ENCODE data around the gene STEAP4. TPM values are rescaled to one million over a fixed set of nuclear protein-coding genes. Genes with fewer than 3 reads are reported as not detected.

The STEAP4 gene
- polyA plus RNA-seq, 4 donors, result 0.22 to 5.7 (median 0.43) TPM

DNA sequence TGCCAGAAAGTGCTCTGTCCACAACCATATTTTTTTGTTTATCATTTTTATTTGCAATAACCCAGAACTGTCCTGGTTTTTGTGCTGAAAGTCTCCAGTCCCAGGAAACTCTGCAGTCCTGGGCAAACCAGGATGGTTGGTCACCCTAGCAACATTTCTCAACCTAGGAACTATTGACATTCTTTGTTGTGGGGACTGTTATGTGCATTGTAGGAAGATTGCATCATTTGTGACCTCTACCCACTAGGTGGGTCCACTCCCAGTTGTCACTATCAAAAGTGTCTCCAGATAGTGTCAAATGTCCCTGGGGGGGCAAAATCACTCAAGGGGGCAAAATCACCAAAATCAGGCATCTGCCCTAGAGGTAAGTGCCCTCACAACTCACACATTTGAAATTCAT, 72.9 kb downstream of the STEAP4 start:
- no peak for FAIRE-seq
- peaks cover 0 to 6% (median 0%) of the 10 kb centered on the region in 3 donors for H3K4me1 ChIP-seq (ENCODE audit: control insufficient read depth in 3 of 3, insufficient read depth in 2 of 3, low read depth in 1 of 3, low read length in 2 of 3)
- H3K4me3 ChIP-seq (ENCODE audit: low read depth in 1 of 3, low read length in 3 of 3), result no peak overlapping the region
- no peak overlapping the region for H3K27ac ChIP-seq (ENCODE audit: low read depth in 1 of 3, low read length in 2 of 3)
- H3K9me3 ChIP-seq (ENCODE audit: control insufficient read depth in 2 of 2, insufficient read depth in 1 of 2, low read depth in 1 of 2, low read length in 1 of 2), result no peaks in the 10 kb centered on the region
- peak in 1 of 2 donors; percentile 55 for DNase-seq
- H3K27me3 ChIP-seq (ENCODE audit: control insufficient read depth in 3 of 3, insufficient read depth in 3 of 3, low read length in 3 of 3), result no peaks in the 10 kb centered on the region
- H3K36me3 ChIP-seq (ENCODE audit: control insufficient read depth in 3 of 3, insufficient read depth in 2 of 3, low read depth in 1 of 3, low read length in 3 of 3), result no peaks in the 10 kb centered on the region

DNA sequence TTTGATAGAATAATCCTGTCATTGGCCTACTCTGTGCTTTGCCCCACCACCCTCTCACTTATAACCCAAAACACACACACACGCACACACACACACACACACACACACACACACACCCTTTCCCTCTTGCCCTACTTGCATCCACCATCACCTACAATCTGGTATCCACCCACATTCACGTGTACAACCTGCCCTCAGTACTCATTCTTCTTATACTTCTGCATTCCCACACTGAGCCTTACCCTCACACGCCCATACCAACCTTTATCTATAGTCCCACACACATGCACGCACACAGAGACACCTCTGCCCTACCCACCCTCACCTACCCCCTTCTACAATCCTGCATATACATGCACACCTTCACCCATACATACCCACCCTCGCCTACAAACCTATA, 76.0 kb downstream of the STEAP4 start:
- no peaks in the 10 kb centered on the region for H3K36me3 ChIP-seq (ENCODE audit: control insufficient read depth in 3 of 3, insufficient read depth in 2 of 3, low read depth in 1 of 3, low read length in 3 of 3)
- H3K9me3 ChIP-seq (ENCODE audit: control insufficient read depth in 2 of 2, insufficient read depth in 1 of 2, low read depth in 1 of 2, low read length in 1 of 2), result peaks cover 0 to 3% of the 10 kb centered on the region in 2 donors
- FAIRE-seq, result no peak
- WGBS, 3 donors, result 57 to 67% (median 57%) methylated on average over 5 of the region's 5 CpGs
- peak in 1 of 2 donors; percentile 72 for DNase-seq
- no peak overlapping the region for H3K4me3 ChIP-seq (ENCODE audit: low read depth in 1 of 3, low read length in 3 of 3)
- H3K4me1 ChIP-seq (ENCODE audit: control insufficient read depth in 3 of 3, insufficient read depth in 2 of 3, low read depth in 1 of 3, low read length in 2 of 3), result peaks cover 0 to 16% (median 0%) of the 10 kb centered on the region in 3 donors
- peak overlapping the region in 1 of 3 donors; percentile 66 for H3K27ac ChIP-seq (ENCODE audit: low read depth in 1 of 3, low read length in 2 of 3)
- H3K27me3 ChIP-seq (ENCODE audit: control insufficient read depth in 3 of 3, insufficient read depth in 3 of 3, low read length in 3 of 3), result no peaks in the 10 kb centered on the region

DNA sequence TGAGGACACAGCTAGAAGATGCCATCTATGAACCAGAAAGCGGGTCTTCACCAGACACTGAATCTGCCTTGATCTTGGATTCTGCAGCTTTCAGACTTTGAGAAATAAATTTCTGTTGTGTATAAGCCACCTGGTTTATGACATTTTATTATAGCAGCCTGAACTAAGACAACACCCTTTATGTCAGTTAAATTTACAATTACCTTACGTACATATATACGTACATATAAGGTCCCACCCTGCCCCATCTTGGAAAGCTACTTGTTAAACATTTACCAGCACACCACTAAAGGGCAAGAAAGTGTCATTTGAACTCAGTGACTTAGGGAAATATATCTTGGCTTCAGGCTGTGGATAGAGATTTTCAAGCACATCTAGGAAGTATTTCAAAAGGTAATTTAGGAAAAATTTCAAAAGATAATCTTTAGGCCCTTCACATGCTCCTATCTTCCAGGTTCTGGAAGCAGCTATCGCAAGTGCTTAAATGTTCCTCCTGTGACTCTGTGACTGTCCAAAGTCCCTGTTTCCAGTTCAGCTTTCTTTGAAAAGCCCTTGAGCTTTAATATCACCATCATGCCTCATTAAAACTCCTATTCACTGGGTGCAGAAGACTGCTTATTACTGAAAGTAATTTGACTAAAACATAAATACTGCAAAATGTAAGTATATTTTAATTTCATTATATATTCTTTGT, 77.2 kb downstream of the STEAP4 start:
- peaks cover 0 to 21% (median 0%) of the 10 kb centered on the region in 3 donors for H3K4me1 ChIP-seq (ENCODE audit: control insufficient read depth in 3 of 3, insufficient read depth in 2 of 3, low read depth in 1 of 3, low read length in 2 of 3)
- H3K9me3 ChIP-seq (ENCODE audit: control insufficient read depth in 2 of 2, insufficient read depth in 1 of 2, low read depth in 1 of 2, low read length in 1 of 2), result peaks cover 0 to 3% of the 10 kb centered on the region in 2 donors
- DNase-seq (peak; percentile 85 to 92), FAIRE-seq (no peak)
- H3K27me3 ChIP-seq (ENCODE audit: control insufficient read depth in 3 of 3, insufficient read depth in 3 of 3, low read length in 3 of 3), result no peaks in the 10 kb centered on the region
- no peaks in the 10 kb centered on the region for H3K36me3 ChIP-seq (ENCODE audit: control insufficient read depth in 3 of 3, insufficient read depth in 2 of 3, low read depth in 1 of 3, low read length in 3 of 3)
- 28 to 70% (median 47%) methylated on average over 4 of the region's 4 CpGs for WGBS, 3 donors
- no peak overlapping the region for H3K4me3 ChIP-seq (ENCODE audit: low read depth in 1 of 3, low read length in 3 of 3)
- peak overlapping the region; percentile 37 to 75 (median 66) for H3K27ac ChIP-seq (ENCODE audit: low read depth in 1 of 3, low read length in 2 of 3)

DNA sequence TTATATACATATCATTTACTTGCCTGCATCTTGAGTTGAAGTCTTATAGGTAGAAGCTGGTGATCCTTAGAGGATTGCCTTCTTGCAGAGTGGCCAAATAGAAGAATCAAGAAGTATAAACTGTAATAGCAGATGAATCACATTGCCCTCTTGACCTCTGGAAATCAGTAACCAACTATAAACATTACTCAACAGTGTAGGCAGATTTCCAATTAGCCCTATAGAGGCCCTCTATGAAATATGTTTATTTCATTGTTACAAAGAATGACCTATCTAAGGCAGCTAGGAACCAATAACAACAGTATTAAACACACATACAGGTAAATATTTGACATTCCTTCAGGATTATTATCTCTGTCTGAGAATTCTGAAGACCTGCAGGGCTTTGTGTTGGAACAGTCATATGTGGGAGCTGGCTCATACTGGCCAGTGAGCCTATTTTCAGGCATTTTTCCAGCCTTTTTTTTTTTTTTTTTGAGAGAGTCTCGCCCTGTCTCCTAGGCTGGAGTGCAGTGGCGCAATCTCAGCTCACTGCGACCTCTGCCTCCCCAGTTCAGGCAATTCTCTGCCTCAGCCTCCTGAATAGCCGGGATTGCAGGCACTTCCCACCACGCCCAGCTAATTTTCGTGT, 79.7 kb downstream of the STEAP4 start:
- FAIRE-seq (no peak), DNase-seq (peak; percentile 94 to 95)
- Histone ChIP-seq H3K9me3 (ENCODE audit: control insufficient read depth in 2 of 2, insufficient read depth in 1 of 2, low read depth in 1 of 2, low read length in 1 of 2) (peaks cover 0 to 3% of the 10 kb centered on the region in 2 donors), H3K4me3 (ENCODE audit: low read depth in 1 of 3, low read length in 3 of 3) (peak overlapping the region in 2 of 3 donors; percentile 38 to 56), H3K36me3 (ENCODE audit: control insufficient read depth in 3 of 3, insufficient read depth in 2 of 3, low read depth in 1 of 3, low read length in 3 of 3) (no peaks in the 10 kb centered on the region), H3K27ac (ENCODE audit: low read depth in 1 of 3, low read length in 2 of 3) (peak overlapping the region; percentile 58 to 78 (median 64)), H3K4me1 (ENCODE audit: control insufficient read depth in 3 of 3, insufficient read depth in 2 of 3, low read depth in 1 of 3, low read length in 2 of 3) (peaks cover 0 to 21% (median 0%) of the 10 kb centered on the region in 3 donors), H3K27me3 (ENCODE audit: control insufficient read depth in 3 of 3, insufficient read depth in 3 of 3, low read length in 3 of 3) (no peaks in the 10 kb centered on the region)
- 13 to 76% (median 42%) methylated on average over 6 of the region's 6 CpGs for WGBS, 3 donors

DNA sequence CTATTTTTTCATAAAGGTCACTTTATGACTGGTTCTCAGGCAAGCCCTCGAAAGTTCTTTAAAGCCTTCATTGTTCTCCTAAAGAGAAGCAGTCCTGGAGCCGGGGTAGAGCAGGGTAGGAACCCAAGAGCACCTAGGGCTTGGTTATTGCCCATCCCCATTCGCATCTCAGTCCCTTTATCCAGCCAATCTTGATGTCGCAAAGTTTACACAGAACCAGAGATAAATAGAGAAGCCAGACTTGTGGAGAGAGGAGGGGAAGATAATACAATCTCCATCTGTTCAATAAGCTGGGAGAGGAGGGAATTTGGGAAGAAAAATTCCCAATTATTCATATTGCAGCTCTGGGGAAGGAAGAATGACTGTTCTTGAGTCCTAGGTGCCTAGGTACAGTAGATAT, 80.5 kb downstream of the STEAP4 start:
- Histone ChIP-seq H3K4me1 (ENCODE audit: control insufficient read depth in 3 of 3, insufficient read depth in 2 of 3, low read depth in 1 of 3, low read length in 2 of 3) (peaks cover 0 to 21% (median 0%) of the 10 kb centered on the region in 3 donors), H3K4me3 (ENCODE audit: low read depth in 1 of 3, low read length in 3 of 3) (peak overlapping the region in 2 of 3 donors; percentile 38 to 56), H3K9me3 (ENCODE audit: control insufficient read depth in 2 of 2, insufficient read depth in 1 of 2, low read depth in 1 of 2, low read length in 1 of 2) (peaks cover 0 to 3% of the 10 kb centered on the region in 2 donors), H3K36me3 (ENCODE audit: control insufficient read depth in 3 of 3, insufficient read depth in 2 of 3, low read depth in 1 of 3, low read length in 3 of 3) (no peaks in the 10 kb centered on the region), H3K27ac (ENCODE audit: low read depth in 1 of 3, low read length in 2 of 3) (peak overlapping the region in 2 of 3 donors; percentile 64 to 78), H3K27me3 (ENCODE audit: control insufficient read depth in 3 of 3, insufficient read depth in 3 of 3, low read length in 3 of 3) (no peaks in the 10 kb centered on the region)
- 29 to 61% (median 46%) methylated on average over 4 of the region's 4 CpGs for WGBS, 3 donors
- no peak for DNase-seq
- FAIRE-seq, result no peak

DNA sequence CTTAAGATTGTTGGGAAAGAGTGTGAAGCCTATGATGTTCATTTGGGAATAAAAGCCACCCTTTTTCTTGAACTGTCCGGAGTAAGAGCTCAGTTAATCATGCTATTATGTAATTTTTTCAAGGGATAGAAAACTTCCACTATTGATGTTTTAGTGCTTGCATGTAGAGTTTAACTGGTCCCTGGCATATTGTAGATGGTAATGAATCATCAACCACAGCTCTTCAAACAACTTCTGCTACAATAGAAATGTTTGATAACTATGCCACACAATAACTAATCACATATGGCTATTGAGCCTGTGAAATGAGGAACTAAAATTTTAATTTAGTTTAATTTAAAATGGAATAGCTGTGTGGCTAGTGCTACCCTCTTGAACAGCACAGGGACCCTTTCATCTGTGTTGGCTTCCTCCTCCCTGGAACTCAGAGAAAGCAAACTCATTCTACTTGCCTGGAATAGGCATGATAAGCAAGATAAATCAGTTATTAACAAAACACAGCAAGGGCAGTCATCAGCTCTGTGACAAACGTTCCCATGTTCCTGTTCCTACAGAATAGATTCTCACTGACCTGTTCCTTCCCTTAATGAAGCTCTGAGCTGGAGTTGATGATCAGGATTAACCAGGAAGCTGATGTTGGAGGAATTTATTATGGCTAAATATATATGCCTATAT, 82.0 kb downstream of the STEAP4 start:
- H3K4me1 ChIP-seq (ENCODE audit: control insufficient read depth in 3 of 3, insufficient read depth in 2 of 3, low read depth in 1 of 3, low read length in 2 of 3), result peaks cover 0 to 18% (median 0%) of the 10 kb centered on the region in 3 donors
- FAIRE-seq, result no peak
- H3K4me3 ChIP-seq (ENCODE audit: low read depth in 1 of 3, low read length in 3 of 3), result peak overlapping the region in 2 of 3 donors; percentile 11 to 56
- peaks cover 0 to 3% of the 10 kb centered on the region in 2 donors for H3K9me3 ChIP-seq (ENCODE audit: control insufficient read depth in 2 of 2, insufficient read depth in 1 of 2, low read depth in 1 of 2, low read length in 1 of 2)
- no peaks in the 10 kb centered on the region for H3K27me3 ChIP-seq (ENCODE audit: control insufficient read depth in 3 of 3, insufficient read depth in 3 of 3, low read length in 3 of 3)
- WGBS, 3 donors, result 29 to 44% (median 36%) methylated on average over 2 of the region's 2 CpGs
- H3K36me3 ChIP-seq (ENCODE audit: control insufficient read depth in 3 of 3, insufficient read depth in 2 of 3, low read depth in 1 of 3, low read length in 3 of 3), result no peaks in the 10 kb centered on the region
- no peak for DNase-seq
- peak overlapping the region in 2 of 3 donors; percentile 7 to 36 for H3K27ac ChIP-seq (ENCODE audit: low read depth in 1 of 3, low read length in 2 of 3)

DNA sequence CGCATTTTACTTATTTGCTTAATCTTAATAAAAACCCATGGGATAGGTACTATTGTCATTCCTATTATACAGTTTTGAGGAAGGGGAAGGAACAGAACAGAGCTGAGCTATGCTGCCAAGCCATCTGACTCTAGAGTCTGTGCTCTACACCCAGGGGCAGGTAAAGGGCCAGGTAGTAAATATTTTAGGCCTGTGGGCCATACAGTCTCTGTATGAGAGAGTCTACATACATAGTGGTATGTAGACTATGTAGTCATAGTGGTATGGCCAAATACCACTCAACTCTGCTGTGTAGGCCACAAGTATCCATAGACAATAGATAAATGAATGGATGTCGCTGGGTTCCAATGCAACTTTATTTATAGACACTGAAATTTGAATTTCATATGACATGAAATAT, 83.4 kb downstream of the STEAP4 start:
- WGBS, 3 donors, result 99% methylated on average over 2 of the region's 2 CpGs

More for the DNA sequence above, 83.4 kb downstream of the STEAP4 start:
- H3K4me3 ChIP-seq (ENCODE audit: low read depth in 1 of 3, low read length in 3 of 3), result no peak overlapping the region
- H3K27me3 ChIP-seq (ENCODE audit: control insufficient read depth in 3 of 3, insufficient read depth in 3 of 3, low read length in 3 of 3), result no peaks in the 10 kb centered on the region
- H3K36me3 ChIP-seq (ENCODE audit: control insufficient read depth in 3 of 3, insufficient read depth in 2 of 3, low read depth in 1 of 3, low read length in 3 of 3), result no peaks in the 10 kb centered on the region
- peaks cover 0 to 3% of the 10 kb centered on the region in 2 donors for H3K9me3 ChIP-seq (ENCODE audit: control insufficient read depth in 2 of 2, insufficient read depth in 1 of 2, low read depth in 1 of 2, low read length in 1 of 2)
- DNase-seq (no peak), FAIRE-seq (no peak)
- no peak overlapping the region for H3K27ac ChIP-seq (ENCODE audit: low read depth in 1 of 3, low read length in 2 of 3)
- H3K4me1 ChIP-seq (ENCODE audit: control insufficient read depth in 3 of 3, insufficient read depth in 2 of 3, low read depth in 1 of 3, low read length in 2 of 3), result peaks cover 0 to 18% (median 2%) of the 10 kb centered on the region in 3 donors
